ENCODE data around the gene WDR91.

WDR91 gene

GRCh38 chr7:135197906-135198655 lies 13.2 kb downstream of the WDR91 start:
- no peak for DNase-seq (ENCODE audit: low spot score)

GRCh38 chr7:135197343-135197742 lies 14.0 kb downstream of the WDR91 start:
- no peak for DNase-seq (ENCODE audit: low spot score)

GRCh38 chr7:135195968-135196629 lies 15.2 kb downstream of the WDR91 start:
- no peak for DNase-seq (ENCODE audit: low spot score)

GRCh38 chr7:135195156-135195555 lies 16.2 kb downstream of the WDR91 start:
- no peak for DNase-seq (ENCODE audit: low spot score)

GRCh38 chr7:135194494-135195095 lies 16.7 kb downstream of the WDR91 start:
- DNase-seq (ENCODE audit: low spot score) = no peak

GRCh38 chr7:135193615-135194081 lies 17.7 kb downstream of the WDR91 start:
- no peak for DNase-seq (ENCODE audit: low spot score)

GRCh38 chr7:135192914-135193536 lies 18.3 kb downstream of the WDR91 start:
- DNase-seq (ENCODE audit: low spot score) = no peak

GRCh38 chr7:135190703-135191102 lies 20.6 kb downstream of the WDR91 start:
- no peak for DNase-seq (ENCODE audit: low spot score)

GRCh38 chr7:135189961-135190360 lies 21.4 kb downstream of the WDR91 start:
- DNase-seq (ENCODE audit: low spot score) = no peak

- no peak for DNase-seq (ENCODE audit: low spot score)
Observed at GRCh38 chr7:135189221-135189662, 22.1 kb downstream of the WDR91 start.

GRCh38 chr7:135188298-135188984 lies 22.9 kb downstream of the WDR91 start:
- DNase-seq (ENCODE audit: low spot score) = no peak

GRCh38 chr7:135186841-135187253 lies 24.5 kb downstream of the WDR91 start:
- no peak for DNase-seq (ENCODE audit: low spot score)

GRCh38 chr7:135186261-135186540 lies 25.1 kb downstream of the WDR91 start:
- DNase-seq (ENCODE audit: low spot score) = no peak

- DNase-seq (ENCODE audit: low spot score) = no peak
Observed at GRCh38 chr7:135185471-135186260, 25.7 kb downstream of the WDR91 start.

GRCh38 chr7:135184254-135184841 lies 27.0 kb downstream of the WDR91 start:
- no peak for DNase-seq (ENCODE audit: low spot score)

GRCh38 chr7:135183478-135183877 lies 27.8 kb downstream of the WDR91 start:
- no peak for DNase-seq (ENCODE audit: low spot score)

- no peak for DNase-seq (ENCODE audit: low spot score)
Observed at GRCh38 chr7:135181929-135182678, 29.2 kb downstream of the WDR91 start.

- DNase-seq (ENCODE audit: low spot score) = no peak
Observed at GRCh38 chr7:135181261-135181928, 29.9 kb downstream of the WDR91 start.

- DNase-seq (ENCODE audit: low spot score) = no peak
Observed at GRCh38 chr7:135180122-135180521, 31.2 kb downstream of the WDR91 start.

Measured in iPS-NIHi11 (cell line).